NCI-H1436 treated with DMSO at 0.1 percent for 48 hours (cell line): Measurements from ENCODE around the gene CDK18.

ENCODE experiments used
- DNase-seq: peaks from one replicate; lab custom pipeline; 2025; lab: John Stamatoyannopoulos, UW

The CDK18 gene

GRCh38 chr1:205538235-205538840 is 33.9 kb downstream of the CDK18 start:
- no peak for DNase-seq

GRCh38 chr1:205541161-205541886 is 36.9 kb downstream of the CDK18 start:
- DNase-seq = no peak

GRCh38 chr1:205542367-205542766 is 37.9 kb downstream of the CDK18 start:
- DNase-seq = no peak

- peak; percentile 35 for DNase-seq
These were observed 39.2 kb downstream of the CDK18 start for GRCh38 chr1:205543351-205544301.

GRCh38 chr1:205545001-205545919 is 40.8 kb downstream of the CDK18 start:
- no peak for DNase-seq

DNA sequence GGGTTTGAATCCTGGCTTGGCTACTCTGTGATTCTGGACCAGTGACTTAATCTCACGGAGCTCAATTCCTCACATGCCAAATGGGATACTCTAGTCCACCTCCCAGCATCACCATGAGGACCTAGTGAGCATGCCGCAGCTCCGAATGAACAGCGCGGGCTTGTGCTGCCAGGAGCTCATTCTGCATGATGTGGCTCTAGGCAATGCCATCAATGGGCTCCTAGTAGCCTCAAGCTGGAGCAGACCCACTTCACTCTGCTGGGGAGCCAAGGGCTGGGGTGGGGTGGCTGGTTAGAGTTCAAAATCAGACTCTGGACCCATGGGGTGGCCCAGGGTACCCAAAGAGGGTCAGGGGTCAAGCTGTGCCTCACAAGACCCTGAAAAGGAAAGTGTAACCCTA is 41.5 kb downstream of the CDK18 start:
- no peak for DNase-seq

DNA sequence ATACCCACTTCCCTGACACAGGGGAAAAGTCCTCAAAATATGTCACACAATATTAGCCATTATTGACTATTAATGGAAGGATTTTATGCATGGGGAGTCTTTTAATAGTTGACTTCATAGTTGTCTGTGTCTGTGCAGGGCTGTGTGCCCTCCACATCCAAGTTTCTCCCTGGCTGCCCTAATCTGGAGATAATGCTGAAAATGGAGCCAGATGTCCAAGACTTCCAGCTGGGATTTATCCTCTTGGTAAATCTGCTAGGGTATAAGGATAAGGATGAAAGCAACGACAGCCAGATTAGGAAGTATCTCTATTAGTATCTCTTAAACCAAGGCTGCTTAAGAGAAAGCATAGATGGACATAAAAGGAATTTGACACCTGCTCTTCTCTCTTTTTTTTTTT is 42.1 kb downstream of the CDK18 start:
- no peak for DNase-seq

GRCh38 chr1:205547936-205548827 is 43.7 kb downstream of the CDK18 start:
- no peak for DNase-seq

- no peak for DNase-seq
These were observed 49.8 kb downstream of the CDK18 start for GRCh38 chr1:205554026-205554811.

GRCh38 chr1:205561501-205562203 is 57.2 kb downstream of the CDK18 start:
- DNase-seq = no peak

GRCh38 chr1:205563927-205564441 is 59.5 kb downstream of the CDK18 start:
- DNase-seq = no peak

GRCh38 chr1:205565799-205566198 is 61.3 kb downstream of the CDK18 start:
- peak; percentile 75 for DNase-seq

DNA sequence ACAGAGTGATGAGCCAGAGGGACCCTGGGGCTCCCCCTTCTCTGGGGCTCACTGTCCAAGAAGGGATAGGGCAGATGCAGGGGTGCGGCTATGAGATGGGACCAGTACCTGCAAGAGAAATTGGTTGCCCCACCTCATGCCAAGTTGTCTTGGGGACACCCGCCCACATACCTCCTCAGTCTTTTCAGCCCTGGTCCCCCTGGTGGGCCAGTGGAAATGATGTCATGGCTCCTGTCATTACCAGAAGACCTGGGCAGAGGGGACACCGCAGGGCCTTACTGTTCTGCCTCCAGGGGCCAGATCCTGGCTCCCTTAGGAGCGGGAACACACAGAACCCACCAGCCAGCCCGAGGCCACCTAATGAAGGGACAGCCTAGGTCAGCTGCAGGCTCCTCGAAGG is 63.2 kb downstream of the CDK18 start:
- no peak for DNase-seq

DNA sequence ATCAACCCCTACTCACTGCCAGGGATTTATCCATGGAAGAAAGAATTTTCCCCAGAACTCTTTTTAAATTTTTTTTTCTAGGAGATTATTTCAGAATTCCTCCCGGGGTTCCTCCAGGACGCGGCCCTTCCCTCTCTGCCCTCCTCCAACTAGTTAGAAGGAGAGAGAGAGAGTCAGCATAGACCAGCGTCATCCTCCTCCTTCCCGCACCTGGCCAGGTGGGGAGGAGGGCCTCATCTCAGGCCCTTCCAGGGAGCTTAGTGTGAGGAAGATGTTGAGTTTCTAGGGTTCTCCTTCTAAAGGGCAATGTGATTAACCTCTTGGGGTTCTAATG is 63.6 kb downstream of the CDK18 start:
- DNase-seq = no peak

DNA sequence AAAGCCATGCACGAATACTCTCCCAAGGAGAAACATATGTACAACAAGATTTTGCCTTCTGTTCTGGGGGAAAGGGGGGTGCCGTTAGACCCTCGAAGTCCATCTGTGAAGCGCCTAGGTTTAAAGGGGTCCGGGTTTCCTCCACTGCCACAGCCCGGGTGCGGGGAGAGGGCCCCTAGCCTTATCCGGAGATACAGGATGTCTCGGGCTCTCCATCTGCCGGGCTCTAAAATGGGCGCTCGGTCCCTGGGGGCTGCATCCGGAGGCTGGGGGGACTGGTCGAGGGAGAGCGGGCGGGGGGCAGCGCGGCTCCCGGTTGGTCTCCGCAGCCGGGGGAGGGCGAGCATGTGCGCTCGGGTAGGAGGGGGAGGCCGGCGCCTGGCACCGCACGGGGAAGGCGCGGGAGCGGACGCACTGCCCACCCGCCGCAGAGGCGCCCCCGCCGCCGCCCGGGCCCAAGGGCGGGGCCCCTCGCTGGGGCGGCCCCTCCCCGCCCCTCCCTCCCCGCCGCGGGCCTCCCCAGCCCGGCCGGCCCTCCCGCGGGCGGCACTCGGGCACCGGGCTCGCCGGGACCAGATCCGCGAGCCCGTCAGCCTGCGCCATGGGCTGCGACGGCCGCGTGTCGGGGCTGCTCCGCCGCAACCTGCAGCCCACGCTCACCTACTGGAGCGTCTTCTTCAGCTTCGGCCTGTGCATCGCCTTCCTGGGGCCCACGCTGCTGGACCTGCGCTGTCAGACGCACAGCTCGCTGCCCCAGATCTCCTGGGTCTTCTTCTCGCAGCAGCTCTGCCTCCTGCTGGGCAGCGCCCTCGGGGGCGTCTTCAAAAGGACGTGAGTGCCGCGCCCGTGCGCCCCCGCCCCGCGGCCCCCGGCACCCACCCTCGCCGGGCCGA is 64.2 kb downstream of the CDK18 start:
- DNase-seq = no peak

- DNase-seq = no peak
These were observed 65.1 kb downstream of the CDK18 start for GRCh38 chr1:205569411-205570172.

DNA sequence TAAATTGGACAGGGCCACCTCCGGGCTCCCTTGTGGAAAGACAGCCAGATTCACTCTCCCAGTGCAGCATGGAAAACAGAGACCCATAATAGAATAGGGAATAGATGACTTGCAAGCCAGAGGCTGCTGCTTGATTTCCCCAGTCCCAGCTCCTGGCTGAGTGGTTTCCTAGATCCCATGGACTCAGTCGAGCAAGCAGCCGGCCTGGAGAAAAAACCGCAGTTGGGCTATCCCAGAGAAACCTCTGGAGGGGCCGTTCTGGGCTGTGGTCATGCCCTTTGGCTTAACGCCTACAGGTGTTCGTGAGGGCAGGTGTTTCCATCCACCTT is 65.7 kb downstream of the CDK18 start:
- DNase-seq = no peak
